NCI-H226 (cell line): ENCODE data around the gene PCSK2.

ENCODE experiments used
- DNase-seq: peaks from one replicate; pipeline ENCODE4 v3.0.0-alpha.2; 2015

The PCSK2 gene

DNA sequence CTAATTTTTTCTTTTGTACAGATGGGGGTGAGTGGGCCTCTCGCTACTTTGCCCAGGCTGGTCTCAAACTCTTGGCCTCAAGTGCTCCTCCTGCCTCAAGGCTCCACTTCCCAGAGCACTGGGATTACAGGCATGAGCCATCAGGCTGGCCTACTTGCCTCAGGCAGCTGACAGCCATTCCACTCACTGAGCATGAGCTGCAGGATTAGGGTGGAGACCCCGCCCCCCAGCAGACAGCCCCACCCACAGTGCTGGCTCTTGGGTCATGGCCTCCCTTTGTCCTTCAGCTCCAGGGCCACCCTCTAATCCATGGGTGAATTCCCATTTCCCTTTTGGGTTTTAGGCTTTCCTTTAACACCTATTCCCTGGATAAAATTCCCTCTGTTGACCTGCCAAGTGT is 222.2 kb downstream of the PCSK2 start:
- DNase-seq = no peak

GRCh38 chr20:17452441-17452840 is 225.6 kb downstream of the PCSK2 start:
- no peak for DNase-seq

- no peak for DNase-seq
Observed at GRCh38 chr20:17453592-17453991, 226.8 kb downstream of the PCSK2 start.

- no peak for DNase-seq
Observed at GRCh38 chr20:17456279-17456678, 229.4 kb downstream of the PCSK2 start.

DNA sequence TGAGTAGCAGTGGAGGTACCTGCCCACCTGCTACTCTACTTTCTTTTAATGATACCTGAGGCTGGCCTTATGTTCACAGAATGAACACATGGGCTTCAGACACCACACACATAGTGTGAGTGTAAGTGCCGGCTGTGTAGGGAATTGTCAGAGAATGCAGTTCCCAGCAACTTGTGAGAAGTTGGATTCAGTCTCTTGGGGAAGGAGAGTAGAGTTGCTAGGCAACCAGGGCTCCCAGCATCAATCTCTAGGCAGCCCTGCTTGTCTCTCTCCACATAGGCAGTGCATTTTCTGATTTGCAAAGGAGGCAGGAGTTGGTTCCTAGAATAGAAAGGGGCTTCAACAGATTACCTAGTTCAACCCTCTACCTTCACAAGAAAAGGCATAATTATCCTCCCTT is 230.2 kb downstream of the PCSK2 start:
- DNase-seq = no peak

GRCh38 chr20:17457588-17458190 is 230.8 kb downstream of the PCSK2 start:
- DNase-seq = peak; percentile 40

DNA sequence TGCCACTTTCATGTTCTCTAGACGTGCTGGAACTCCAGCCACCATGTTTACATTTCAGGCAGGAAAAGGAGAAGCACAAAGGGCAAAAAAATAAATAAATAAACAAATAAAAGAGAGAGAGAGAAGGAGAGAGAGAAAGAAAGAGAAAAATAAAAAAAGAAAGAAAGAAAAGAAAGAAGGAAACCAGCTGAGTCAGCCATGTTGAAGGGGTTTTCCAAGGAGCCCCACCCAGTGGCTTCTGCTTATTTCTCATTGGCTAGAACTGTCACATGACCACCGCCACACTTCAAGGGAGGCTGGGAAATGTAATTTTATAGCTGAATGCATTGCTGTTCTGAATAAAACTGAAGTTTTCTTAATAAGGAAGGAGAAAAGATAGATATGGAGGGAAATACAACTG is 233.3 kb downstream of the PCSK2 start:
- no peak for DNase-seq

DNA sequence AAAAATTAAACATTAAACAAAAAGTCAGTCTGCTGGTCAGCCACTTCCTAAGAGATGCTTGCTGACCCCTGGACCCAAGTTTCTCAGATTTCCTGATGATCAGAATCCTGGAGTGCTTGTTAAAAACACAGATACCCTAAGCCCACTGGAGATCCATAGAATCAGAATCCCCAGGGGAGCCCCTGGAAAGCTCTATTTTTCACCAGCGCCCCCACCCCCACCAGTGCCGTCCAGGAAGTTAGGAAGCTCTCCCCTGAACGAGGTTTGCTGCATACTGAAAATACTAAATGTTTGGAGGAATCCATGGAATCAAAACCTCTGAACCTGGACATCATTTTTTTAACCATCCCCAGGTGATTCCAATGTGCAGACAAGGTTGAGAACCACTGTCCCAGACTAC is 235.1 kb downstream of the PCSK2 start:
- DNase-seq = no peak

DNA sequence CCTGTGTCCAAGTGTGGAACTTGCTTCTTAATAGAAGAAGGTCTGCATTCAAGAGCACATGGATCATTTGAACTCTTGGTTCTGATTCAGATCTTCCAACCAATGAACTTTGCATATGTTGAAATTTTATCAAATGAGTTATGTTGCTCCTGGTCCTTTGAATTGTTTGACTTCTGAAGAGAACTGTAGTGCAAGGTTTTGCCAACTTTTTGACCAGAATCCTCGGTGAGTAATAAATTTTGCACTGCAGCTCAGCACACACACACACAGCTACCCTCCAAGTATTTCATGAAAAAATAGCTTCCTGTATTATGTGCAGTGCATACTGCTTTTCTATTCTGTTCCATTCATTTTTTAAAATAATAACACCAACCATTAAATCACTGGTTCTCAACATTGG is 236.9 kb downstream of the PCSK2 start:
- DNase-seq = no peak

- DNase-seq = no peak
Observed at GRCh38 chr20:17465236-17465635, 238.4 kb downstream of the PCSK2 start.

DNA sequence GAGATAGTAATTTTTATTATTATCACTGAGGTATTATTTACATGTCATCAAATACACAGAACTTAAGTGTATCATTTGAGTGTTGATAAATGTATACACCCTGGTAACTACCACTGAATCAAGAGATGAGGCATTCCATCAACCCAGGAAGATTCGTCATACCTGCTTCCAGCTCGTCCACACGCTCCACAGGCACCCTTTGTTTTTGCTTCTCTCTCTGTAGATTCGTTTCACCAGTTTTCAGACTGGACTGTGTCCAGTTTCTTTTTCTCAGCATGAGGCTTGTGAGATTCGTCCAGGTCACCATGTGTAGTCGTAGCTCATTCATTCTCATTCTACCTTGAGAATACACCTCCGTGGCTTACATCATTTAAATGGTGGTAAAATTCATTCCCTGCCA is 239.8 kb downstream of the PCSK2 start:
- DNase-seq = no peak

- DNase-seq = no peak
Observed at GRCh38 chr20:17467120-17467655, 240.3 kb downstream of the PCSK2 start.

GRCh38 chr20:17468073-17468840 is 241.4 kb downstream of the PCSK2 start:
- DNase-seq = no peak

GRCh38 chr20:17469246-17470030 is 242.6 kb downstream of the PCSK2 start:
- DNase-seq = no peak

DNA sequence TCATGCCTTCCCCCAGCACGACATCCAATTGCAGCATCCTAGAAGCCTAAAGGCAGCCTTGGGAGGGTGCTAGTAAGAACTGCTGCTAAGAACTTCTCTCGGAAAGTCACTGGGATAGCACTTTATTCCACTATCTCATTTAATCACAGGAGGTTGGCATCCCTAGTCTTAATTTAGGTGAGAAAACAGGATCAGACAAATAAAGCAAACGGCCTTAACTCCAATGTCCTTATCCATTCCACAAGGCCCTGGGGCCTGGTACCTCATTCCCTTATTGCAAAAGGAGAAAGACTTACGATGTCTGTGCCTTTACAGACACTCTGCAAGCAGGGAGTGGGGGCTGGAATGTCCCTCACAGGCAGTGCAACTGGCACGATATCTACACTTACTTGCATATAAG is 243.7 kb downstream of the PCSK2 start:
- no peak for DNase-seq

GRCh38 chr20:17470973-17471372 is 244.1 kb downstream of the PCSK2 start:
- DNase-seq = no peak

DNA sequence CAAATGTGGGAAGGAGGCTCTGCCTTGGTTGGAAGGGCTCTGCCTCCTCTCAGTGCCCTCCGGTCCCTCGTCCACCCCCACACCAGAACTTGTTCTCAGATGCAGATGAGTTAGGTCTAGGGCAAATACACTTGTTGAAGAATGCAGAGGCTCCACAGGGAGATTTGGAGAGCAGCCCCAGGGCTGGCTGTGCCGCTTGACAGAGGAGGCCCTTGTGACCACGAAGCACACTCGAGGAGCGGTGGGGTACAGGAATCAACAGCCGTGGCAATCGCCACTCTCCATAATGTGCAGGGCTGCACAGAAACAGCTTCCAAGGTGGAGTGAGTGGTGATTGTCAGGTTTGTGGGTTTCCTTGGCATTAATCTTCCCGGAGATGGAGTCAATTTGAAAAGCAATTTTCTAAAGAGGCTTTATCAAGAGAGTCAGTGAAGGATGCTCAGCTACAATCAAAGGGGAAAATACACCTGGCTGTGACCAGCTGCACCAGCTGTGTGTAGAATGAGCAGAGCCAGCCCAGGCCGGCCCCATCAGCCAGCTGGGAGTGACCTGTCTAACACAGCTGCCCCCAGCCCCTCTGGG is 244.9 kb downstream of the PCSK2 start:
- DNase-seq = no peak

- DNase-seq = no peak
Observed at GRCh38 chr20:17473659-17474058, 246.8 kb downstream of the PCSK2 start.

- DNase-seq = no peak
Observed at GRCh38 chr20:17479063-17479657, 252.3 kb downstream of the PCSK2 start.

GRCh38 chr20:17480696-17481095 is 253.9 kb downstream of the PCSK2 start:
- DNase-seq = no peak

- DNase-seq = no peak
Observed at GRCh38 chr20:17481661-17482060, 254.8 kb downstream of the PCSK2 start.

- no peak for DNase-seq
Observed at GRCh38 chr20:17482536-17482935, 255.7 kb downstream of the PCSK2 start.

DNA sequence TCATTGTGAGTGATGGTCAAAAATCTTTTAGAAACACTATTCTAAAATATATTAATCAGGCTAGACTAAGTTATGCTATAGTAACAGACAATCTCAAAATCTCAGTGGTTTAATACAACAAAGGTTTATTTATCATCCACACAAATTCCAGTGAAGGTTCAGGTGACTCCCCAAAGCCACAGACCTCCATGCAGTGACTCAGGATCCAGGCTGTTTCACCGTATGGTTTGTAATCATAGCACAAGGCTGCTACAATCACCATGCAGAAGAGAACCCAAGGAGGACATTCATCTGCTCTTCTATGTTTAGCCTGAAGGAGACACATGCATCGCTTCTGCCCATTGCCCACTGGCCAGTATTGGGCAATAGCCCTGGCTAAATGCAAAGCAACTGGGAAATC is 258.2 kb downstream of the PCSK2 start:
- DNase-seq = no peak
